Stomach smooth muscle (tissue), 2 donors: ENCODE results near the gene PLPPR5.
"Not testable (repeated sequence)": the region's sequence is repeated elsewhere in the genome, so short reads cannot be mapped to it uniquely, and the experiment has no call there.

Experiments
- H3K27ac ChIP-seq: one replicate; pipeline ENCODE4 v1.7.0; 2013; ENCODE audit warnings: mild to moderate bottlenecking, low read length, inconsistent platforms
- H3K27me3 ChIP-seq, 2 donors: one replicate each; pipeline ENCODE4 v1.7.0; 2013; ENCODE audit warnings: low read length in 2 of 2; ENCODE audit not compliant: insufficient read depth in 2 of 2, control insufficient read depth in 1 of 2
- H3K36me3 ChIP-seq, 2 donors: one replicate each; pipeline ENCODE4 v1.7.0; 2013; ENCODE audit warnings: low read length in 2 of 2; ENCODE audit not compliant: control insufficient read depth in 2 of 2, insufficient read depth in 2 of 2
- H3K4me1 ChIP-seq: one replicate; pipeline ENCODE4 v1.7.0; 2013; ENCODE audit warnings: low read length; ENCODE audit not compliant: control insufficient read depth, insufficient read depth
- H3K4me3 ChIP-seq, 2 donors: one replicate each; pipeline ENCODE4 v1.7.0; 2013; ENCODE audit warnings: low read length in 2 of 2
- H3K9ac ChIP-seq, 2 donors: one replicate each; pipeline ENCODE4 v1.7.0; 2013; ENCODE audit warnings: low read length in 2 of 2, mild to moderate bottlenecking in 1 of 2
- H3K9me3 ChIP-seq, 2 donors: one replicate each; pipeline ENCODE4 v1.7.0; 2013; ENCODE audit warnings: low read length in 2 of 2; ENCODE audit not compliant: control insufficient read depth in 2 of 2
- donor health status: healthy.
- donor health status: Pancreatic carcinoma.

The PLPPR5 gene

GRCh38 chr1:98896711-98897445 lies 107.8 kb downstream of the PLPPR5 start:
- Histone ChIP-seq H3K9ac (no peak overlapping the region), H3K27ac (no peak overlapping the region), H3K4me3 (no peak overlapping the region), H3K36me3 (no peaks in the 10 kb centered on the region), H3K27me3 (no peaks in the 10 kb centered on the region), H3K9me3 (peaks cover 0 to 4% of the 10 kb centered on the region in 2 donors), H3K4me1 (no peaks in the 10 kb centered on the region)

GRCh38 chr1:98893371-98893770 lies 111.3 kb downstream of the PLPPR5 start:
- Histone ChIP-seq H3K27me3 (no peaks in the 10 kb centered on the region), H3K36me3 (no peaks in the 10 kb centered on the region), H3K4me3 (no peak overlapping the region), H3K27ac (no peak overlapping the region), H3K4me1 (no peaks in the 10 kb centered on the region), H3K9ac (no peak overlapping the region), H3K9me3 (peaks cover 0 to 4% of the 10 kb centered on the region in 2 donors)

GRCh38 chr1:98888869-98889268 lies 115.8 kb downstream of the PLPPR5 start:
- Histone ChIP-seq H3K36me3 (no peaks in the 10 kb centered on the region), H3K27ac (no peak overlapping the region), H3K27me3 (no peaks in the 10 kb centered on the region), H3K9ac (no peak overlapping the region), H3K4me3 (no peak overlapping the region), H3K9me3 (no peaks in the 10 kb centered on the region), H3K4me1 (no peaks in the 10 kb centered on the region)

GRCh38 chr1:98887507-98887906 lies 117.2 kb downstream of the PLPPR5 start:
- no peaks in the 10 kb centered on the region for H3K36me3 ChIP-seq
- H3K4me3 ChIP-seq = no peak overlapping the region
- no peaks in the 10 kb centered on the region for H3K4me1 ChIP-seq
- H3K27ac ChIP-seq = no peak overlapping the region
- no peak overlapping the region for H3K9ac ChIP-seq
- H3K27me3 ChIP-seq = no peaks in the 10 kb centered on the region
- no peaks in the 10 kb centered on the region for H3K9me3 ChIP-seq

GRCh38 chr1:98884864-98885263 lies 119.8 kb downstream of the PLPPR5 start:
- no peaks in the 10 kb centered on the region for H3K27me3 ChIP-seq
- no peaks in the 10 kb centered on the region for H3K36me3 ChIP-seq
- no peaks in the 10 kb centered on the region for H3K4me1 ChIP-seq
- no peak overlapping the region for H3K9ac ChIP-seq
- no peak overlapping the region for H3K4me3 ChIP-seq
- H3K9me3 ChIP-seq = no peaks in the 10 kb centered on the region
- no peak overlapping the region for H3K27ac ChIP-seq

- H3K9ac ChIP-seq = no peak overlapping the region
- no peaks in the 10 kb centered on the region for H3K9me3 ChIP-seq
- H3K27me3 ChIP-seq = no peaks in the 10 kb centered on the region
- no peak overlapping the region for H3K27ac ChIP-seq
- no peaks in the 10 kb centered on the region for H3K36me3 ChIP-seq
- no peaks in the 10 kb centered on the region for H3K4me1 ChIP-seq
- no peak overlapping the region for H3K4me3 ChIP-seq
These were observed 122.8 kb downstream of the PLPPR5 start for GRCh38 chr1:98881901-98882300.

- not testable (repeated sequence) for H3K27me3 ChIP-seq, H3K9me3 ChIP-seq, H3K4me3 ChIP-seq, H3K4me1 ChIP-seq, H3K36me3 ChIP-seq, H3K27ac ChIP-seq, H3K9ac ChIP-seq
These were observed 123.4 kb downstream of the PLPPR5 start for GRCh38 chr1:98881234-98881633.

- Histone ChIP-seq H3K4me1 (no peaks in the 10 kb centered on the region), H3K36me3 (no peaks in the 10 kb centered on the region), H3K9me3 (no peaks in the 10 kb centered on the region), H3K27ac (no peak overlapping the region), H3K9ac (no peak overlapping the region), H3K27me3 (no peaks in the 10 kb centered on the region), H3K4me3 (no peak overlapping the region)
These were observed 129.8 kb downstream of the PLPPR5 start for GRCh38 chr1:98874828-98875227.

GRCh38 chr1:98870959-98871903 lies 133.4 kb downstream of the PLPPR5 start:
- no peaks in the 10 kb centered on the region for H3K4me1 ChIP-seq
- H3K27ac ChIP-seq = no peak overlapping the region
- no peaks in the 10 kb centered on the region for H3K27me3 ChIP-seq
- no peak overlapping the region for H3K9ac ChIP-seq
- H3K9me3 ChIP-seq = no peaks in the 10 kb centered on the region
- no peak overlapping the region for H3K4me3 ChIP-seq
- no peaks in the 10 kb centered on the region for H3K36me3 ChIP-seq

GRCh38 chr1:98865796-98866195 lies 138.9 kb downstream of the PLPPR5 start:
- Histone ChIP-seq H3K27me3 (no peaks in the 10 kb centered on the region), H3K36me3 (no peaks in the 10 kb centered on the region), H3K9me3 (no peaks in the 10 kb centered on the region), H3K27ac (no peak overlapping the region), H3K4me1 (no peaks in the 10 kb centered on the region), H3K4me3 (no peak overlapping the region), H3K9ac (no peak overlapping the region)

GRCh38 chr1:98860329-98860728 lies 144.3 kb downstream of the PLPPR5 start:
- Histone ChIP-seq H3K27ac (no peak overlapping the region), H3K4me1 (no peaks in the 10 kb centered on the region), H3K4me3 (no peak overlapping the region), H3K9me3 (no peaks in the 10 kb centered on the region), H3K27me3 (no peaks in the 10 kb centered on the region), H3K36me3 (no peaks in the 10 kb centered on the region), H3K9ac (no peak overlapping the region)
